GM12891 (cell line): ENCODE results near the gene SNX10.

Experiments used
- POLR2AphosphoS5 ChIP-seq: IDR thresholded peaks from 2 replicates; pipeline ENCODE4 v1.6.1; 2011; ENCODE audit warnings: low read depth, low read length, control low read depth
- TAF1 ChIP-seq: IDR thresholded peaks from 2 replicates; pipeline ENCODE4 v1.6.1; 2011; ENCODE audit warnings: low read depth, low read length, control low read depth

DNA sequence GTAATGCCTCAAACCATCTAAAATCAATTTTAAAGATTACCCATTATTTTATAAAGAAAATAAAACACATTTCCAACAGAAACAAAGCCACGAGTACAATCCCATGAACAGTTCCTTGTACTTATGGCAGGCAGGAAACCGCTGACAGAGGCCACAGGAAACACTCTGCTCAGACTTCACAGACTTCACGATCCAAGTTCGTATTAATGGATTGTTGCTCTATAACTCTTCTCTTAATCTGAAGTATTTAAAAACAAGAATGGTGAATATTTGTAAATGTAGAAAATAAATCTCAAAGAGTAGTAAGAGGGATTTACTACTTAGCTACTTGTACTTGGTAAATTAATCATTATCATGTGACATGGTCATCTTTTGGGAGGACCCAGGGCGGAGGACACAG, 78.3 kb downstream of the SNX10 start:
- TF ChIP-seq POLR2AphosphoS5 (no peak), TAF1 (no peak)
